Natural killer cell treated with Interleukin-12 subunit alpha and Interleukin-12 subunit beta and Interleukin-15 and Interleukin-18, amount 100 ng/mL, for 72 hours (primary cell): ENCODE measurements around the gene RUFY3. TPM values are rescaled to one million over a fixed set of nuclear protein-coding genes. Genes with fewer than 3 reads are reported as not detected.
"Not testable (repeated sequence)": the region's sequence is repeated elsewhere in the genome, so short reads cannot be mapped to it uniquely, and the experiment has no call there.

Source experiments
- ATAC-seq, 2 donors: fragments of 150-1000 bp; cut with Tn5 transposase in 1 of 2; sonication (Bioruptor Pico), chemical (Tn5 transposase) in 1 of 2; 2 replicates each; pipeline ENCODE4 v1.10.0; 2021
- DNase-seq: peaks from one replicate; pipeline ENCODE4 v3.0.0; 2022; ENCODE audit warnings: low spot score
- H3K27ac Mint-ChIP-seq, 2 donors: 1 replicate in 1 of 2; 2 replicates in 1 of 2; pipeline ENCODE4 v1.8.0; 2022; ENCODE audit warnings: mixed read lengths in 2 of 2, mild to moderate bottlenecking in 1 of 2, moderate library complexity in 1 of 2
- H3K27me3 Mint-ChIP-seq, 2 donors: 1 replicate in 1 of 2; 2 replicates in 1 of 2; pipeline ENCODE4 v1.8.0; 2022; ENCODE audit warnings: mixed read lengths in 2 of 2
- H3K36me3 Mint-ChIP-seq: one replicate; pipeline ENCODE4 v1.8.0; 2022; ENCODE audit warnings: mixed read lengths
- H3K4me1 Mint-ChIP-seq, 2 donors: 1 replicate in 1 of 2; 2 replicates in 1 of 2; pipeline ENCODE4 v1.8.0; 2022; ENCODE audit warnings: low read depth in 2 of 2, mixed read lengths in 2 of 2, mild to moderate bottlenecking in 1 of 2
- H3K4me3 Mint-ChIP-seq: one replicate; pipeline ENCODE4 v1.8.0; 2022; ENCODE audit warnings: mixed read lengths
- H3K9me3 Mint-ChIP-seq: 2 replicates; pipeline ENCODE4 v1.8.0; 2022; ENCODE audit warnings: mixed read lengths
- total RNA-seq, 2 donors: library from RNA; stranded (reverse); gene quantifications; one replicate each; pipeline ENCODE4 v1.2.3, GENCODE V29; 2022

Gene RUFY3
- total RNA-seq, 2 donors from 2014 or later, result 17.7 to 26.3 TPM

DNA sequence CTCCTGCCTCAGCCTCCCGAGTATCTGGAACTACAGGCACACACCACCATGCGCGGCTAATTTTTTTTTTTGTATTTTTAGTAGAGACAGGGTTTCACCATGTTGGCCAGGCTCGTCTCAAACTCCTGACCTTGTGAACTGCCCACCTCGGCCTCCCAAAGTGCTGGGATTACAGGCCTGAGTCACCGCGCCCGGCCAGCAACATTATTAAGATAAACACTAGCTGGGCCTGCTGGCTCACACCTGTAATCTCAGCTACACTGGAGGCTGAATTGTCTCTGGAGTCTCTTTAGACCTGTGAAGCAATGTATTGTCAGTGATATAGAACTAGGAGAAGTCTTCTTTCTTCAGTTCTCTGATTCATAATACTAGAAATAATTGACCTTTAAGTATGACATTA is 23.3 kb upstream of the RUFY3 start:
- not testable (repeated sequence) for ATAC-seq, H3K4me1 Mint-ChIP-seq, DNase-seq, H3K27me3 Mint-ChIP-seq, H3K27ac Mint-ChIP-seq, H3K4me3 Mint-ChIP-seq, H3K9me3 Mint-ChIP-seq, H3K36me3 Mint-ChIP-seq

DNA sequence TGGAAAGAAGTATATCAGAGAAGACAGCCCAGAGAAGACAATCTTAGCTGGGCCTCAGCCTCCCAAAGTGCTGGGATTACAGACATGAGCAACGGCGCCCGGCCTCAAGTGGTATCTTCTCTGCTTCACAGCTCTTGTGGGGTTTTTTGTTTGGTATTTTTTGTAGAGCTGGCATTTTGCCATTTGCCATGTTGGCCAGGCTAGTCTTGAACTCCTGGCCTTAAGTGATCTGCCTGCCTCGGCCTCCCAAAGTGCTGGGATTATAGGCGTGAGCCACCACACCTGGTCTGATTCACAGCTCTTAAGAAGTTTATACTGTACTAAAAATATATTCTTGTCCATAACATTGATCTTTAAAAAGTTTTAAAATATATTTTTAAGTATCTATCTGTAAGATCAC is 21.1 kb upstream of the RUFY3 start:
- Mint-ChIP-seq H3K4me3 (no peak overlapping the region), H3K9me3 (no peaks in the 10 kb centered on the region), H3K4me1 (peaks cover 13 to 15% of the 10 kb centered on the region in 2 donors), H3K27ac (no peak overlapping the region), H3K36me3 (no peaks in the 10 kb centered on the region), H3K27me3 (no peaks in the 10 kb centered on the region)
- ATAC-seq, result no peak
- no peak for DNase-seq

DNA sequence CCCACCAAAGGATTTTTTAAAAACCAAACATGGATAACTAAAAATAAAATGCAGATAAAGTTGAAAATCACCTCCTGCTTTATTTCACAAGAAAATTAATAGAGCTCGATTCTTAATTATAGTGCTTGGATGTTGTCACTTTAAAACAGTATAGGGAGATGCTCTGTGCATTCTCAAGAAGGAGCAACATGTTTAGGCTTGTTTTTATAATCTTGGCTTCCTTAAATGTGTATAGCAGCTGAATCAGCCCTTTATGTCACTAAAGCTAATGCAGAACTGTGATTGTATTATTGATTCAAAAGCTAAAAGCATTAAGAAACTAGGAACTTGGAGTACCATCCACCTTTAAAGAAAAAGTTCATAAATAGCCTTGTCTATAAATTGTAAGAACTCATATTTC is 20.5 kb upstream of the RUFY3 start:
- Mint-ChIP-seq H3K27ac (no peak overlapping the region), H3K36me3 (no peaks in the 10 kb centered on the region), H3K9me3 (no peaks in the 10 kb centered on the region), H3K4me3 (no peak overlapping the region), H3K27me3 (no peaks in the 10 kb centered on the region), H3K4me1 (peaks cover 18 to 20% of the 10 kb centered on the region in 2 donors)
- ATAC-seq (no peak), DNase-seq (no peak)

DNA sequence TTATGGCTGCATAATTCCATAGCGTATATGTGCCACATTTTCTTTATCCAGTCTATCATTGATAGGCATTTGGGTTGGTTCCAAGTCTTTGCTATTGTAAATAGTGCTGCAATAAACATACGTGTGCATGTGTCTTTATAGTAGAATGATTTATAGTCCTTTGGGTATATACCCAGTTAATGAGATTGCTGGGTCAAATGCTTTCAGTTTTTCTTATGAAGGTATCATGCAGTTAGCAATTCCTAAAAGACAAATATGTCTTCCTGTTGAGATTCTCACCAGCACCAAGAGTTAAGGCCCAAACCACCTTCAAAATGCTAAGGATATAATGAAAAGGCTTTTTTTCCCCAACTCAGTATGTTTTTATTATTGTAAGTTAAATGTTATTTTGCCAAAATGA is 19.2 kb upstream of the RUFY3 start:
- H3K27me3 Mint-ChIP-seq, ATAC-seq, H3K36me3 Mint-ChIP-seq, H3K4me3 Mint-ChIP-seq, DNase-seq, H3K27ac Mint-ChIP-seq, H3K9me3 Mint-ChIP-seq: not testable (repeated sequence)
- peaks cover 23 to 25% of the 10 kb centered on the region in 2 donors for H3K4me1 Mint-ChIP-seq

DNA sequence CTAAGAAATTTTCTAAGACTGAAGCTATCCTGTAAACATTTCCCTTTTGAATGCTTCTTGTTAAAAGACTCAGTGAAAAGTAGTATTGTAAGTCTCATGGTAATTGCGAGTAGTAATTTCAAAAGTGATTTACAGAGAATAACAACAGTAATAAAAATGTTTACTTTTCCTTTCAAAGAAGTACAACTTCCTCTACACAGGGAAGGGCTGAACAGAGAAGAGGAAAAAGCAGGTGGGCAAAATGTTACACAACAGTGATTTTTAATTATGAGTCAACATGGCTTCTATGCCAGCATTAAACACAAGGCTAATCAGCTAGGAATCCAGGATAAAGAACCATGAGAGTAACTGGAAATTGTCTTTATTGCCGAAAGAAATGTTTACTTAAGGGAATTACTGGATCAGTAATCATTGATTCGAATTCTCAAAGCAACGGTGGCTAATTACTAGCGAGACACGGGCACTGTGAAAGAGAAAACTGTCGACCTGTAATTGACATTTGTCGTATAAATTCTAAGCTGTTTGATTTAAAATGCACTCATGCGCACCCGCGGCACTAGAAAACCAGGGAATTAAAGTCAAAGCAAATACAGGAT is 18.0 kb upstream of the RUFY3 start:
- Mint-ChIP-seq H3K9me3 (no peaks in the 10 kb centered on the region), H3K4me3 (peak overlapping the region; percentile 96), H3K36me3 (no peaks in the 10 kb centered on the region), H3K4me1 (peaks cover 23 to 25% of the 10 kb centered on the region in 2 donors), H3K27ac (peak overlapping the region; percentile 93 to 94), H3K27me3 (no peaks in the 10 kb centered on the region)
- ATAC-seq, result no peak
- DNase-seq, result no peak

DNA sequence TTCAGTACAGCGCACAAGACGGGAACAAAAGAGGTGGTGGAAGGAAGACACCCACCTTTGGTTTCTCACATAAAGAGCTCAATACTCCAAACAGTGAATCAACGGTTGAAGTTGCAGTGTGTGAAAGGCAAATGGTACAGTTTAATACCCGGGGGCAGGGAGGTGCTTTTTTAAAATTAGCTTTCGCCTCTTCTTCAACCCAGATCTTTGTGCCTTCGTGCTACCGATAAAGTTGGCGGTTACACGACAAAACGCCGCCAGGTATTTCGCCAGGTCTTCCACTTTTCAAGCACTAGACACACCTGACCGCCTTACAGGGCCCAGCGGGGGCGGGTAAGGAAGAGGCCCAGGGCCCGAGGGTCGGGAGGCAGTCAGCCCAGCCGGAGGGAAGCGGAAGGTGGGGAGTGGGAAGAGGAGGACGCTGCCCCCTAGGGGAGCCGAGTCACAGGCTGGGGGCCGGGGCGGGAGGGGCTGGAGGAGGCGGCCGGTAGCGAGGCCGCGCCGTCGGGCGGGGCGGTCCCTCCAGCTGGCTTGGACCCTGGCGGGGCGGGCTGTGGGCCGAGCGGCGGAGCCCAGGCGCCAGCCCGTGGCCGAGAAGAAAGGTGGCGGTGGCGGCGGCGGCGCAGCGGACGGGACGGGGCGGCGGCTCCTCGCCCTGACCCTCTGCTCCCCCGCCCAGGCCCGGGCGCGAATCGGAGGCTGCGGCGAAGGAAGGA is 17.4 kb upstream of the RUFY3 start:
- ATAC-seq, result peak; percentile 78 to 82
- Mint-ChIP-seq H3K4me3 (peak overlapping the region; percentile 96), H3K27ac (peak overlapping the region; percentile 93 to 94), H3K9me3 (no peaks in the 10 kb centered on the region), H3K27me3 (no peaks in the 10 kb centered on the region), H3K4me1 (peaks cover 23 to 25% of the 10 kb centered on the region in 2 donors), H3K36me3 (no peaks in the 10 kb centered on the region)
- DNase-seq, result peak; percentile 75

DNA sequence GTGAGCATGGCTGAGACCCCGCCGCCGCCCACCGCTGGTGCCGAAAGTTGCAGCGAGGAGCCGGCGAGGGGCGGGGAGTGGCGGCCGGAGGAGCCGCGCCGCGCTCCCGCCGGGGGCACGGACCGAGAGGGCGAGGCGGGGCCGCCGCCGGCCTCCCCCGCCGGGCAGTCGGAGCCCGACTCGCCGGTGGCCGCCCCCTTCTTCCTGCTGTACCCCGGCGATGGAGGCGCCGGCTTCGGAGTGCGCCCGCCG is 16.9 kb upstream of the RUFY3 start:
- H3K9me3 Mint-ChIP-seq, result no peaks in the 10 kb centered on the region
- DNase-seq (no peak), ATAC-seq (peak; percentile 69 to 75)
- H3K4me3 Mint-ChIP-seq, result peak overlapping the region; percentile 96
- H3K27ac Mint-ChIP-seq, result no peak overlapping the region
- peaks cover 23 to 25% of the 10 kb centered on the region in 2 donors for H3K4me1 Mint-ChIP-seq
- H3K36me3 Mint-ChIP-seq, result no peaks in the 10 kb centered on the region
- no peaks in the 10 kb centered on the region for H3K27me3 Mint-ChIP-seq

DNA sequence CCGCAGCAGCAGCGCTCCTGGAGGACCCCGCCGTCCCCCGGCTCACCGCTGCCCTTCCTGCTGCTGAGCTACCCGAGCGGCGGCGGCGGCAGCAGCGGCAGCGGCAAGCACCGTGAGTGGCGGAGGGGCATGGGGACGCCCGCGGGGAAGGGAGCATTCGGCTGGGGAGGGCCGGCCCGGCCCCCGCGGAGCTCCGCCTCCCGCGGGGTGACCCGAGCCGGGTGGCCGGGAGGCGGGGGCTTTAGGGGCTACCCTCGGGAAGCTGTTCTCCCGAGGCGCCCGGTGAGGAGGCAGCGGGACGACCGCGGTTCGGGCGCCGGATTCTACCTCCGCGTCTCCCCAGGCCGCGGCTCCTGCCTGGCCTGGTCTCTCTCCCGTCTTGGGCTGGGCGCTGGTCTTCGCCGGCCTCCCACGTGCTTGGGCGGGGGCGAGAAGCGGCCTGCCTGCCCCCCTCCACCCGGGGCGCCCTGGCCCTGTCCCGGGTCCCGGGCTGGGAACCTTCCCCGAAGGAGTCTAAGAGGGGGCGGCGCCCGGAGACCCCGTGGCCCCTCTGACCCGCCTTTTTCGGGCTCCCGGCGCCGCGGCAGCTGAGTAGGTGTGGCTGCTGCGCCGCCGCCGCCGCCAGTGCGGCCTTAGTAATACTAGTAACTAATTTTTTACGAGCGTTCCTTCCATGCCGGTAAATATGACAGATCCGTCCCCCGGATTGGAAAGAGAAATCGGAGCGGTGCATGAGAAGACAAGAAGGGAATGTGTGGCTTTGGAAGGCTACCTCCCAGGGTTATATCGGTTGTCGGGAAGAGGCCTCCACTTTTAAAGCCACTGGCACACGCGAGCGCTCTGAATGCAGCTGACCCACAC is 16.4 kb upstream of the RUFY3 start:
- no peaks in the 10 kb centered on the region for H3K9me3 Mint-ChIP-seq
- DNase-seq (peak; percentile 82), ATAC-seq (peak; percentile 80 to 86)
- H3K36me3 Mint-ChIP-seq, result no peaks in the 10 kb centered on the region
- no peaks in the 10 kb centered on the region for H3K27me3 Mint-ChIP-seq
- H3K4me1 Mint-ChIP-seq, result peaks cover 23 to 25% of the 10 kb centered on the region in 2 donors
- peak overlapping the region; percentile 97 for H3K4me3 Mint-ChIP-seq
- peak overlapping the region; percentile 85 to 92 for H3K27ac Mint-ChIP-seq

DNA sequence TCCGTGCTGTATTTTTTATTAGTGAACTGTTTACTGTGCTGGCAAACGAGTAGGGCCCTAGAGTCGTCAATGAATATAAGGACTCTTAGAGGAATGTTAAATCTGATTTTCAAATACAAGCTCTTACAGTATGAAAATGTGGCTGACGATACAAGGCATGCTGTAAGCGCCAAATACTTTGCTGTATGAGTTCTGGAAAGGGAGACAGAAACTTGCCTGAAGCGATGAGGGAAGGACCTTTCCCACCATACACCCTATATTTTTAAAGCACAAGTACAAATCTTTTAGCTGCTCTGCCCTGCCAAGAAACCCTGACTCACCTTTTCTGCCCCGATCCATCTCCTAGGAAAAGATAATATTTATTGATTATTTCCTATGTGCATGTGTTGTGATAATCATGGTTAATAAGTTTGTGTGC is 15.7 kb upstream of the RUFY3 start:
- Mint-ChIP-seq H3K36me3 (no peaks in the 10 kb centered on the region), H3K9me3 (no peaks in the 10 kb centered on the region), H3K4me3 (peak overlapping the region; percentile 97), H3K27ac (peak overlapping the region; percentile 85 to 92), H3K4me1 (peaks cover 23 to 25% of the 10 kb centered on the region in 2 donors), H3K27me3 (no peaks in the 10 kb centered on the region)
- DNase-seq, result no peak
- ATAC-seq, result no peak

DNA sequence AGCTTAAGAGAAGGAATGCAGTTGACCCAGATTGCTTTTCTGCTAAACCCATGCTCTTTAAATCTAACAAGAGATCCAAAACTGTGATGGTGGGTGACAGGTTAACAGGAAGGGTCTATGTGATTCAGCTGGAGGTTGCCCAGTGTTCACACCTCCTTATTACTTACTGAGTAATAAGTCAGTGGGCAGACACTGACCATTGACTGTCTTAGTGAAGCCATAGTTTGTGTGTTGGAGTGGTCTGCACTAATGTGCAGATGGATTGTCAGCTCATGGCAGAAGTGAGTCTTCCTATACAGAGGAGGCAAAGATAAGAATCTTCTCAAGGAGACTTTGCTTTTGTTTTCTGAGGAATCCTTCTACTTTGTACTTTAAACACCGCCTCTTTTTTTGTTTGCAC is 15.2 kb upstream of the RUFY3 start:
- ATAC-seq, result no peak
- H3K4me3 Mint-ChIP-seq, result peak overlapping the region; percentile 97
- no peak for DNase-seq
- no peaks in the 10 kb centered on the region for H3K27me3 Mint-ChIP-seq
- H3K27ac Mint-ChIP-seq, result peak overlapping the region; percentile 85 to 92
- no peaks in the 10 kb centered on the region for H3K9me3 Mint-ChIP-seq
- peaks cover 23 to 25% of the 10 kb centered on the region in 2 donors for H3K4me1 Mint-ChIP-seq
- no peaks in the 10 kb centered on the region for H3K36me3 Mint-ChIP-seq

DNA sequence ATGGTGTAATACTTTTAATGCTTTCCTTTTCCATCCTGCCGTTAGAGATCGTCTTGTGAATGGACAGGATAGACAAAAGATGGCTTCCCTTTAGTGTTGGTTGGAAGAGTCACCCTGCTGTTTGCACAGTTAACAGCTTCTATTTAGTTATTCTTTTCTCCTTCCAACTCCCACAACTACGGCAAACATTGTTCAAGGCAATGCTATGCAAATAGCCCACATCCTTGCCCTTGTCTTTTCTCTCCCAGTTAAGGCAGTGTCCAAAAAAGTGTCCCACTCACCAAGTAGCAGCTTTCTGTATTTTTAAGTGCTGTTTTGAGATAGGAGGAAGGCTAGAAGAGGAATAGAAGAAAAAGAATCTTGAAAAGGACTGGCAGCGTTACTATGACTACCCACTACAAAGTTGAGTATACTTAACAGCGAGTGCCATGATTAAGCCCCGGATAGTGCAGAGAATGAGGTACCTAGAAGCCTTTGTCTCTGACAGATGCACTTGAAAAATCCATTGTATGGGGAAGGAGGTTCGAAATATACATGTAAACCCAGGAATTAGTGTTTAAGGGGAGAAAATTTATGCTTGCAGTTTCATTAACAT is 12.1 kb upstream of the RUFY3 start:
- H3K4me3 Mint-ChIP-seq, result no peak overlapping the region
- H3K36me3 Mint-ChIP-seq, result no peaks in the 10 kb centered on the region
- H3K27me3 Mint-ChIP-seq, result no peaks in the 10 kb centered on the region
- no peak overlapping the region for H3K27ac Mint-ChIP-seq
- peaks cover 19 to 29% of the 10 kb centered on the region in 2 donors for H3K4me1 Mint-ChIP-seq
- no peaks in the 10 kb centered on the region for H3K9me3 Mint-ChIP-seq
- DNase-seq (no peak), ATAC-seq (no peak)

DNA sequence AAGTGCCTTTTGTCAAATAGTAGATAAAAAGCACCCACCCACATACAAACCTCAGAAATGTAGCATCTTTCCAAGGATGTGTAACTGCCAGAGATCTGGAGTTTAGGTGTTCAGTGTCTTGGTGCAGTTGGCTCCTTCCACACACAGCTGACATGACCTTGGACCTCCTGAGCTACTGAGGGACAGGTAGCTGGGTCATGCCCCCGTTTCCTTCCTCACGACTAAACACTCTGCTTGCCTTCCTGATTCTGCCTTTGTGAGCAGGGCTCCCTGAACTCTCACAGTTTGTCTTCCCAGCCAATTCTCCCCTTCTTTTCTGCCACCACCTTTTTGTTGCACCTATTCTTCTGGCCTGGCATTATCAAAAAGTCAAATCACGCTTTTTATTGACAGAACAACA is 10.2 kb upstream of the RUFY3 start:
- H3K36me3 Mint-ChIP-seq, result no peaks in the 10 kb centered on the region
- no peak overlapping the region for H3K4me3 Mint-ChIP-seq
- ATAC-seq, result no peak
- H3K9me3 Mint-ChIP-seq, result no peaks in the 10 kb centered on the region
- no peak overlapping the region for H3K27ac Mint-ChIP-seq
- H3K4me1 Mint-ChIP-seq, result peaks cover 8 to 17% of the 10 kb centered on the region in 2 donors
- no peaks in the 10 kb centered on the region for H3K27me3 Mint-ChIP-seq
- no peak for DNase-seq

DNA sequence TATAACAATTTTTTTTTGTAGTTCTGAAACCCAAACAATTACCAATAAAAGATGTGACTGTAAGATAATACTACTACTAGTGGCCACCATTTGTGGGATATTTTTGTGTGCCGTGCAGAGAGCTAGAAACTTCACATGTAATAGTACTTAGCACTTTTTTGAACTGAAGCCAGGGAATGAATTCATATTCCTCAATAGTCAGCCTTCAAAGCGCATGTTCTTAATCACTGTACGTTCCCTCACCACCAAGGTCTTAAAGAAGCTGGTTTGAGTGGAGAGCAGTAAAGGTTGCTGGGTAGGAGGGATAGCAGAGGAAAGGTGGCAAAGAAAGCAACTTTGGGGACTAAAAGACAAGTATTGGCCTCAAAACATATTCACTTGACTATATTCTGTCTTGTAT is 9.6 kb upstream of the RUFY3 start:
- Mint-ChIP-seq H3K36me3 (no peaks in the 10 kb centered on the region), H3K4me1 (peaks cover 6 to 16% of the 10 kb centered on the region in 2 donors), H3K27ac (peak overlapping the region in 1 of 2 donors; percentile 47), H3K27me3 (no peaks in the 10 kb centered on the region), H3K4me3 (no peak overlapping the region), H3K9me3 (no peaks in the 10 kb centered on the region)
- DNase-seq (no peak), ATAC-seq (no peak)
